OCI-LY7 (cell line): ENCODE data around the gene DFFB. TPM values are rescaled to one million over a fixed set of nuclear protein-coding genes. Genes with fewer than 3 reads are reported as not detected.

Experiments
- BruUV-seq: library from RNA; stranded (reverse); fragments of 400-500 nt; replicated peaks from 2 replicates; lab custom pipeline; 2021; lab: Mats Ljungman, UMichigan
- CTCF ChIA-PET: fragments of 300-600 bp; sonication (Branson Sonifier 250); formaldehyde crosslinking; loops from one replicate; lab custom pipeline; 2022; ENCODE audit warnings: antibody characterized with exemption; ENCODE audit not compliant: unreplicated experiment; lab: Charles Lee
- POLR2A ChIA-PET: fragments of 300-600 bp; sonication (Branson Sonifier 250); formaldehyde crosslinking; loops from one replicate; lab custom pipeline; 2022; ENCODE audit warnings: antibody characterized with exemption; lab: Charles Lee
- DNase-seq: peaks from one replicate; pipeline ENCODE4 v3.0.0-alpha.2; 2015; ENCODE audit warnings: low spot score
- H2AFZ ChIP-seq: fragments of 200-600 bp; sonication (generic), shearing (Covaris generic); 2 replicates; pipeline ENCODE4 v1.6.1; 2014; ENCODE audit warnings: mild to moderate bottlenecking, antibody characterized with exemption, low read length, moderate library complexity
- H3K27ac ChIP-seq: fragments of 200-600 bp; sonication (generic); 2 replicates; pipeline ENCODE4 v1.5.1; 2014; ENCODE audit warnings: mixed run types, low read depth, mild to moderate bottlenecking, moderate library complexity, low read length, inconsistent platforms; ENCODE audit not compliant: poor library complexity, severe bottlenecking
- H3K36me3 ChIP-seq: fragments of 200-600 bp; sonication (generic); 2 replicates; pipeline ENCODE4 v1.6.1; 2014; ENCODE audit warnings: mild to moderate bottlenecking, antibody characterized with exemption, low read length, moderate library complexity, mixed read lengths; ENCODE audit not compliant: insufficient read depth
- H3K4me1 ChIP-seq: fragments of 200-600 bp; sonication (generic); 2 replicates; pipeline ENCODE4 v1.5.1; 2014; ENCODE audit warnings: mild to moderate bottlenecking, low read length; ENCODE audit not compliant: insufficient read depth, poor library complexity, severe bottlenecking
- H3K4me2 ChIP-seq: fragments of 200-600 bp; sonication (generic); 2 replicates; pipeline ENCODE4 v1.6.1; 2014; ENCODE audit warnings: mild to moderate bottlenecking, low read length
- H3K4me3 ChIP-seq: fragments of 200-600 bp; sonication (generic); 2 replicates; pipeline ENCODE4 v1.5.1; 2014; ENCODE audit warnings: mild to moderate bottlenecking, low read depth, low read length; ENCODE audit not compliant: poor library complexity, severe bottlenecking
- H3K79me2 ChIP-seq: fragments of 200-600 bp; sonication (generic); 2 replicates; pipeline ENCODE4 v1.6.1; 2016; ENCODE audit warnings: low read depth, mild to moderate bottlenecking, low read length, moderate library complexity, mixed read lengths; ENCODE audit not compliant: insufficient read depth
- H3K9me2 ChIP-seq: fragments of 200-600 bp; sonication (generic); 2 replicates; pipeline ENCODE4 v1.6.1; 2016; ENCODE audit warnings: mild to moderate bottlenecking, low read length, mixed read lengths; ENCODE audit not compliant: insufficient read depth
- H3K9me3 ChIP-seq: fragments of 200-600 bp; sonication (generic); 2 replicates; pipeline ENCODE4 v1.6.1; 2014; ENCODE audit warnings: mild to moderate bottlenecking, mixed run types, low read length, mixed read lengths
- H4K20me1 ChIP-seq: fragments of 200-600 bp; sonication (generic); 2 replicates; pipeline ENCODE4 v1.6.1; 2014; ENCODE audit warnings: mild to moderate bottlenecking, antibody characterized with exemption, low read length, moderate library complexity, mixed read lengths; ENCODE audit not compliant: insufficient read depth
- CTCF ChIP-seq: fragments of 200-600 bp; sonication (generic); conservative IDR thresholded peaks from 2 replicates; pipeline ENCODE4 v1.5.1; 2014; ENCODE audit warnings: mild to moderate bottlenecking, antibody characterized with exemption, low read length, moderate library complexity, mixed read lengths
- EZH2phosphoT487 ChIP-seq: fragments of 200-600 bp; sonication (generic); IDR thresholded peaks from 2 replicates; pipeline ENCODE4 v1.6.1; 2018; ENCODE audit warnings: low read depth, borderline replicate concordance, mild to moderate bottlenecking, mixed run types, antibody characterized with exemption, low read length, moderate library complexity, mixed read lengths
- intact Hi-C: fragments of 100-400 bp; cut with micrococcal nuclease; formaldehyde crosslinking; loops from one replicate; pipeline ENCODE4 v1.10.0; 2022; ENCODE audit not compliant: unreplicated experiment
- total RNA-seq, 2 experiments: library from RNA; depleted of rRNA in 1 of 2; stranded (reverse); fragments of >200 nt in 1 of 2; shearing (Covaris generic) in 1 of 2; gene quantifications; 2 replicates each; pipeline ENCODE4 v1.2.3, GENCODE V29; 2014 to 2022

The DFFB gene
- total RNA-seq, 2 experiments from 2014 or later = 15.2 to 17.9 TPM

- Histone ChIP-seq H3K9me3 (no peaks in the 10 kb centered on the region), H3K4me1 (peaks cover 62% of the 10 kb centered on the region), H3K4me2 (peak overlapping the region; percentile 88), H4K20me1 (no peaks in the 10 kb centered on the region), H2AFZ (no peak overlapping the region; the same call in 1 of the 2 replicates), H3K4me3 (peak overlapping the region; percentile 83), H3K27ac (peak overlapping the region; percentile 100), H3K79me2 (peaks cover 62% of the 10 kb centered on the region), H3K9me2 (no peaks in the 10 kb centered on the region), H3K36me3 (peaks cover 33% of the 10 kb centered on the region)
- ChIA-PET POLR2A (interaction anchor here (0.6 to 2.2 kb wide), 3 partner anchors 9 to 1378 kb away, joined by 3 to 12 read pairs (median 3); no protein-coding TSS in a partner anchor), CTCF (interaction anchor here (0.6 to 1.0 kb wide), 4 partner anchors 8 to 137 kb away, joined by 3 to 6 read pairs (median 4); no protein-coding TSS in a partner anchor)
- TF ChIP-seq CTCF (peak; percentile 90), EZH2phosphoT487 (no peak)
- BruUV-seq = no TSS peak
- intact Hi-C loops = loop anchor here (1.0 to 10.0 kb wide), 11 partner anchors 116 to 916 kb away; partner anchors contain the start of gene AJAP1
- peak; percentile 92 for DNase-seq
Measured at GRCh38 chr1:3910857-3911845, 53.9 kb downstream of the DFFB start.

GRCh38 chr1:3911981-3912808, 54.9 kb downstream of the DFFB start:
- ChIA-PET POLR2A (interaction anchor here (2.2 kb wide), 1 partner anchor 135 kb away, joined by 12 read pairs; no protein-coding TSS in a partner anchor), CTCF (interaction anchor here (1.0 kb wide), 1 partner anchor 116 kb away, joined by 3 read pairs; no protein-coding TSS in a partner anchor)
- peaks cover 51% of the 10 kb centered on the region for H3K4me1 ChIP-seq
- peaks cover 52% of the 10 kb centered on the region for H3K79me2 ChIP-seq
- H3K9me3 ChIP-seq = no peaks in the 10 kb centered on the region
- DNase-seq = no peak
- H3K4me3 ChIP-seq = peak overlapping the region; percentile 83
- H3K27ac ChIP-seq = peak overlapping the region; percentile 100
- H3K4me2 ChIP-seq = peak overlapping the region; percentile 88
- TF ChIP-seq CTCF = peak; percentile 22; the same call in 1 of the 2 replicates
- no peak for TF ChIP-seq EZH2phosphoT487
- no peaks in the 10 kb centered on the region for H4K20me1 ChIP-seq
- peaks cover 42% of the 10 kb centered on the region for H3K36me3 ChIP-seq
- no TSS peak for BruUV-seq
- no peaks in the 10 kb centered on the region for H3K9me2 ChIP-seq
- H2AFZ ChIP-seq = no peak overlapping the region
- intact Hi-C loops = loop anchor here (1.0 to 10.0 kb wide), 9 partner anchors 115 to 915 kb away; partner anchors contain the start of gene AJAP1
